H9 (cell line): ENCODE results near the gene LINGO3. TPM values are rescaled to one million over a fixed set of nuclear protein-coding genes. Genes with fewer than 3 reads are reported as not detected.

Experiments
- DNase-seq: peaks from one replicate; pipeline ENCODE4 v3.0.0-alpha.2; 2017
- H2AFZ ChIP-seq: one replicate; pipeline ENCODE4 v1.6.1; 2013; ENCODE audit warnings: mild to moderate bottlenecking, low read length, control low read depth, moderate library complexity
- H2AK5ac ChIP-seq: 2 replicates; pipeline ENCODE4 v1.6.1; 2013; ENCODE audit warnings: low read length, control low read depth, mixed read lengths; ENCODE audit not compliant: insufficient read length
- H2BK120ac ChIP-seq: one replicate; pipeline ENCODE4 v1.6.1; 2013; ENCODE audit warnings: low read depth, mild to moderate bottlenecking, low read length, control low read depth, inconsistent platforms; ENCODE audit not compliant: poor library complexity, severe bottlenecking
- H2BK12ac ChIP-seq: 2 replicates; pipeline ENCODE4 v1.6.1; 2013; ENCODE audit warnings: low read length, control low read depth, mixed read lengths, low read depth; ENCODE audit not compliant: insufficient read length
- H2BK15ac ChIP-seq: 2 replicates; pipeline ENCODE4 v1.6.1; 2013; ENCODE audit warnings: low read depth, low read length, control low read depth
- H2BK20ac ChIP-seq: one replicate; pipeline ENCODE4 v1.6.1; 2013; ENCODE audit warnings: low read depth, mild to moderate bottlenecking, low read length, control low read depth, inconsistent platforms; ENCODE audit not compliant: poor library complexity, severe bottlenecking
- H2BK5ac ChIP-seq: 2 replicates; pipeline ENCODE4 v1.6.1; 2013; ENCODE audit warnings: low read length, control low read depth, mixed read lengths; ENCODE audit not compliant: insufficient read length
- H3K14ac ChIP-seq: 2 replicates; pipeline ENCODE4 v1.6.1; 2013; ENCODE audit warnings: low read length, control low read depth; ENCODE audit not compliant: insufficient read depth
- H3K18ac ChIP-seq: 2 replicates; pipeline ENCODE4 v1.6.1; 2013; ENCODE audit warnings: low read depth, mild to moderate bottlenecking, mixed read lengths, low read length, control low read depth; ENCODE audit not compliant: insufficient read length
- H3K23ac ChIP-seq: 2 replicates; pipeline ENCODE4 v1.6.1; 2013; ENCODE audit warnings: low read length, control low read depth, mixed read lengths, low read depth; ENCODE audit not compliant: insufficient read length
- H3K23me2 ChIP-seq: 2 replicates; pipeline ENCODE4 v1.6.1; 2013; ENCODE audit warnings: low read depth, mild to moderate bottlenecking, mixed read lengths, low read length, control low read depth; ENCODE audit not compliant: insufficient read length, poor library complexity, severe bottlenecking
- H3K27ac ChIP-seq: 2 replicates; pipeline ENCODE4 v1.5.1; 2013; ENCODE audit warnings: low read length, control low read depth, mixed read lengths, low read depth; ENCODE audit not compliant: insufficient read length
- H3K27me3 ChIP-seq: 2 replicates; pipeline ENCODE4 v1.6.1; 2013; ENCODE audit warnings: low read length, control low read depth, inconsistent platforms; ENCODE audit not compliant: insufficient read depth
- H3K4ac ChIP-seq: 2 replicates; pipeline ENCODE4 v1.6.1; 2013; ENCODE audit warnings: low read depth, mild to moderate bottlenecking, control low read depth, inconsistent platforms, low read length, moderate library complexity
- H3K4me1 ChIP-seq: 2 replicates; pipeline ENCODE4 v1.6.1; 2013; ENCODE audit warnings: low read length, control low read depth, inconsistent platforms; ENCODE audit not compliant: insufficient read depth
- H3K4me2 ChIP-seq: 2 replicates; pipeline ENCODE4 v1.6.1; 2013; ENCODE audit warnings: low read length, control low read depth, mixed read lengths; ENCODE audit not compliant: insufficient read length, insufficient read depth
- H3K56ac ChIP-seq: 2 replicates; pipeline ENCODE4 v1.6.1; 2013; ENCODE audit warnings: low read depth, mild to moderate bottlenecking, mixed read lengths, low read length, control low read depth; ENCODE audit not compliant: insufficient read length
- H3K79me1 ChIP-seq: 2 replicates; pipeline ENCODE4 v1.6.1; 2013; ENCODE audit warnings: low read depth, mild to moderate bottlenecking, moderate library complexity, low read length, control low read depth, inconsistent platforms; ENCODE audit not compliant: insufficient read depth, poor library complexity, severe bottlenecking
- H3K79me2 ChIP-seq: 2 replicates; pipeline ENCODE4 v1.6.1; 2013; ENCODE audit warnings: low read length, control low read depth, inconsistent platforms; ENCODE audit not compliant: insufficient read depth
- H3K9ac ChIP-seq: 2 replicates; pipeline ENCODE4 v1.6.1; 2013; ENCODE audit warnings: low read length, control low read depth, mixed read lengths; ENCODE audit not compliant: insufficient read length; ENCODE audit errors: extremely low read depth
- H3K9me3 ChIP-seq: one replicate; pipeline ENCODE4 v1.6.1; 2013; ENCODE audit warnings: low read depth, low read length, inconsistent platforms; ENCODE audit not compliant: control insufficient read depth
- H3T11ph ChIP-seq: one replicate; pipeline ENCODE4 v1.6.1; 2013; ENCODE audit warnings: mild to moderate bottlenecking, low read length, control low read depth, inconsistent platforms
- H4K20me1 ChIP-seq: one replicate; pipeline ENCODE4 v1.6.1; 2013; ENCODE audit not compliant: control insufficient read depth, insufficient read length, insufficient read depth
- H4K5ac ChIP-seq: 2 replicates; pipeline ENCODE4 v1.6.1; 2013; ENCODE audit warnings: low read depth, mild to moderate bottlenecking, mixed read lengths, low read length, control low read depth; ENCODE audit not compliant: insufficient read length
- H4K8ac ChIP-seq: replicated peaks from 2 replicates; pipeline ENCODE4 v1.6.1; 2013; ENCODE audit warnings: low read length, control low read depth, mixed read lengths, low read depth; ENCODE audit not compliant: insufficient read length
- H4K91ac ChIP-seq: 2 replicates; pipeline ENCODE4 v1.6.1; 2013; ENCODE audit warnings: low read depth, mild to moderate bottlenecking, moderate library complexity, mixed read lengths, low read length, control low read depth; ENCODE audit not compliant: insufficient read length
- H3K27ac Mint-ChIP-seq, 3 experiments: 2 replicates in 2 of 3; 3 replicates in 1 of 3; pipeline ENCODE4 v1.8.0; 2020 to 2021; ENCODE audit warnings: mixed read lengths in 3 of 3, mild to moderate bottlenecking in 1 of 3, moderate library complexity in 1 of 3
- H3K27me3 Mint-ChIP-seq: 2 replicates; pipeline ENCODE4 v1.8.0; 2021; ENCODE audit warnings: low read depth, mild to moderate bottlenecking, moderate library complexity, mixed read lengths
- H3K36me3 Mint-ChIP-seq, 3 experiments: 2 replicates in 2 of 3; 3 replicates in 1 of 3; pipeline ENCODE4 v1.8.0; 2020 to 2021; ENCODE audit warnings: low read depth in 3 of 3, mixed read lengths in 3 of 3; ENCODE audit not compliant: insufficient read depth in 1 of 3
- H3K4me1 Mint-ChIP-seq, 2 experiments: 2 replicates each; pipeline ENCODE4 v1.8.0; 2020; ENCODE audit warnings: mixed read lengths in 2 of 2
- H3K4me3 Mint-ChIP-seq, 2 experiments: 2 replicates in 1 of 2; 3 replicates in 1 of 2; pipeline ENCODE4 v1.8.0; 2020 to 2021; ENCODE audit warnings: mild to moderate bottlenecking in 2 of 2, mixed read lengths in 2 of 2, moderate library complexity in 1 of 2
- H3K9me3 Mint-ChIP-seq, 2 experiments: 2 replicates in 1 of 2; 3 replicates in 1 of 2; pipeline ENCODE4 v1.8.0; 2020; ENCODE audit warnings: mild to moderate bottlenecking in 2 of 2, mixed read lengths in 2 of 2, moderate library complexity in 1 of 2
- WGBS: extraction: QIAGEN DNeasy Blood & Tissue Kit; methylation state at CpG from one replicate; pipeline ENCODE4 v1.1.7; 2013; ENCODE audit warnings: missing lambda C conversion rate, low lambda C conversion rate, mixed read lengths; ENCODE audit not compliant: insufficient read length; ENCODE audit errors: extremely low coverage; 5-methylcytosine and 5-hydroxymethylcytosine counted together
- total RNA-seq: library from RNA; stranded (reverse); gene quantifications from 2 replicates; pipeline ENCODE4 v1.2.1, GENCODE V29; 2021
- TF ChIP-seq, protein P1 (sequence below): fragments of 200-600 bp; sonication (generic); conservative IDR thresholded peaks from 3 replicates; pipeline ENCODE4 v1.8.0; 2021; ENCODE audit warnings: antibody characterized with exemption, mild to moderate bottlenecking

Gene LINGO3
- total RNA-seq, 1 experiment from 2014 or later, result 0.28 TPM

DNA sequence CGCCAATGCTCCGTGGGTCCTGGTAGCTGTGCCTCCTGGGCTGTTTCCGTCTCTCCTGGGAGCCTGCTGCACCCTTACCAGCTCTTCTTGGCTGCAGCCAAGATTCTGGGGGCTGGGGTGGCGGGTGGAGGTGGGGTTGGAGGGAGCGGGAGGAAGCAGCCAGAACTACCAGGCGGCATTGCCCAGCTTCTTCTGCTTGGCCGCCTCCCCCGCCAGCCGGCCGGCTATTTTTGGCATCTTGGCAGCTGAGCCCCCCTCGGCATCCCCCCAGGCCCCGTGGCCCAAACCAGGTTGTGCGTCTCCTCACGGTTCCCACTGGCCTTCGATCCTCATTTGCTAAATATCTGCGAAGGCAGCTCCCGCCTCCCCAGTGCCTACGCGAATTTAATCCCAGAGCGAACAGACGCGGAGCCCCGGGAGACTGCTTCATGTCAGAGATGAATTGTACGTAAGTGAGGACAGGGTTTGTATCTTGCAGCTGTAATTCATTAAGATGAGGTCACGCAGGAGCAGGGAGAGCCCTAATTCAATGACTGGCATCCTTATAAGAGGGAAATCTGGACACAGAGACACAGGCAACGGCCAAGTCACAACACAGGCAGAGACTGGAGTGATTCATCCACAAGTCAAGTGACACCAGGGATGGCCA lies 13.1 kb downstream of the LINGO3 start:
- no peak overlapping the region for H2BK20ac ChIP-seq
- no peaks in the 10 kb centered on the region for H4K20me1 ChIP-seq
- no peak overlapping the region for H3T11ph ChIP-seq
- Mint-ChIP-seq H3K27me3 (peaks cover 63% of the 10 kb centered on the region), H3K4me1 (peaks cover 2 to 10% of the 10 kb centered on the region in 2 experiments; a peak in 3 of 4 replicates), H3K36me3 (no peaks in the 10 kb centered on the region), H3K27ac (no peak overlapping the region), H3K4me3 (no peak overlapping the region), H3K9me3 (no peaks in the 10 kb centered on the region)
- no peak overlapping the region for H3K9ac ChIP-seq
- no peak overlapping the region for H3K27ac ChIP-seq
- no peak overlapping the region for H4K5ac ChIP-seq
- no peaks in the 10 kb centered on the region for H3K9me3 ChIP-seq
- H3K4me1 ChIP-seq, result no peaks in the 10 kb centered on the region
- no peak overlapping the region for H2AK5ac ChIP-seq
- no peak overlapping the region for H2BK15ac ChIP-seq
- H3K4ac ChIP-seq, result no peak overlapping the region
- peaks cover 21% of the 10 kb centered on the region; the same call in 1 of the 2 replicates for H3K27me3 ChIP-seq
- no peak overlapping the region for H4K8ac ChIP-seq
- H3K56ac ChIP-seq, result no peak overlapping the region
- no peak overlapping the region for H2BK5ac ChIP-seq
- no peak overlapping the region for H3K4me2 ChIP-seq
- WGBS, result no CpG with 5 or more reads among the region's 26 CpGs
- H3K18ac ChIP-seq, result no peak overlapping the region
- H4K91ac ChIP-seq, result no peak overlapping the region
- TF ChIP-seq, protein P1, sequence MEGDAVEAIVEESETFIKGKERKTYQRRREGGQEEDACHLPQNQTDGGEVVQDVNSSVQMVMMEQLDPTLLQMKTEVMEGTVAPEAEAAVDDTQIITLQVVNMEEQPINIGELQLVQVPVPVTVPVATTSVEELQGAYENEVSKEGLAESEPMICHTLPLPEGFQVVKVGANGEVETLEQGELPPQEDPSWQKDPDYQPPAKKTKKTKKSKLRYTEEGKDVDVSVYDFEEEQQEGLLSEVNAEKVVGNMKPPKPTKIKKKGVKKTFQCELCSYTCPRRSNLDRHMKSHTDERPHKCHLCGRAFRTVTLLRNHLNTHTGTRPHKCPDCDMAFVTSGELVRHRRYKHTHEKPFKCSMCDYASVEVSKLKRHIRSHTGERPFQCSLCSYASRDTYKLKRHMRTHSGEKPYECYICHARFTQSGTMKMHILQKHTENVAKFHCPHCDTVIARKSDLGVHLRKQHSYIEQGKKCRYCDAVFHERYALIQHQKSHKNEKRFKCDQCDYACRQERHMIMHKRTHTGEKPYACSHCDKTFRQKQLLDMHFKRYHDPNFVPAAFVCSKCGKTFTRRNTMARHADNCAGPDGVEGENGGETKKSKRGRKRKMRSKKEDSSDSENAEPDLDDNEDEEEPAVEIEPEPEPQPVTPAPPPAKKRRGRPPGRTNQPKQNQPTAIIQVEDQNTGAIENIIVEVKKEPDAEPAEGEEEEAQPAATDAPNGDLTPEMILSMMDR, result no peak
- H3K23me2 ChIP-seq, result no peaks in the 10 kb centered on the region
- no peaks in the 10 kb centered on the region for H3K79me2 ChIP-seq
- DNase-seq, result no peak
- no peak overlapping the region for H3K14ac ChIP-seq
- no peak overlapping the region for H2BK120ac ChIP-seq
- no peak overlapping the region for H3K23ac ChIP-seq
- no peaks in the 10 kb centered on the region for H3K79me1 ChIP-seq
- H2AFZ ChIP-seq, result no peak overlapping the region
- H2BK12ac ChIP-seq, result no peak overlapping the region
